HL-60 (cell line): ENCODE measurements around the gene ABHD17B.
A peak's percentile ranks its signal among the peaks of the same experiment; 100 is the strongest.

Experiments used
- DNase-seq, 2 experiments: peaks; one replicate each; pipeline ENCODE4 v3.0.0-alpha.2; 2010 to 2020; ENCODE audit warnings: low read depth in 1 of 2, low spot score in 1 of 2
- H3K27ac ChIP-seq: fragments of 250-450 bp; sonication (Bioruptor Pico); replicated peaks from 2 replicates; pipeline ENCODE4 v1.5.1; 2020; ENCODE audit warnings: mild to moderate bottlenecking, moderate library complexity
- H3K27me3 ChIP-seq: fragments of 250-450 bp; sonication (Bioruptor Pico); 2 replicates; pipeline ENCODE4 v1.5.1; 2021; ENCODE audit warnings: mild to moderate bottlenecking, moderate library complexity; ENCODE audit not compliant: insufficient read depth, poor library complexity, severe bottlenecking
- H3K4me3 ChIP-seq: replicated peaks from 2 replicates; pipeline ENCODE4 v1.5.1; 2011; ENCODE audit warnings: mild to moderate bottlenecking, control low read depth, low read length; ENCODE audit not compliant: insufficient read depth
- GABPA ChIP-seq: IDR thresholded peaks from 2 replicates; pipeline ENCODE4 v1.6.1; 2012; ENCODE audit warnings: low read depth
- POLR2AphosphoS5 ChIP-seq: IDR thresholded peaks from 2 replicates; pipeline ENCODE4 v1.6.1; 2012; ENCODE audit warnings: low read depth
- SPI1 ChIP-seq: IDR thresholded peaks from 2 replicates; pipeline ENCODE4 v1.6.1; 2012; ENCODE audit warnings: low read depth, mild to moderate bottlenecking, borderline replicate concordance
- TF ChIP-seq, protein P1 (sequence below): IDR thresholded peaks from 2 replicates; pipeline ENCODE4 v1.6.1; 2012; ENCODE audit warnings: low read depth; ENCODE audit not compliant: insufficient replicate concordance
- TF ChIP-seq, protein P2 (sequence below): IDR thresholded peaks from one replicate; pipeline ENCODE4 v1.5.1; 2011; ENCODE audit warnings: low read length, control low read depth, inconsistent platforms; ENCODE audit not compliant: insufficient read depth

The ABHD17B gene

DNA sequence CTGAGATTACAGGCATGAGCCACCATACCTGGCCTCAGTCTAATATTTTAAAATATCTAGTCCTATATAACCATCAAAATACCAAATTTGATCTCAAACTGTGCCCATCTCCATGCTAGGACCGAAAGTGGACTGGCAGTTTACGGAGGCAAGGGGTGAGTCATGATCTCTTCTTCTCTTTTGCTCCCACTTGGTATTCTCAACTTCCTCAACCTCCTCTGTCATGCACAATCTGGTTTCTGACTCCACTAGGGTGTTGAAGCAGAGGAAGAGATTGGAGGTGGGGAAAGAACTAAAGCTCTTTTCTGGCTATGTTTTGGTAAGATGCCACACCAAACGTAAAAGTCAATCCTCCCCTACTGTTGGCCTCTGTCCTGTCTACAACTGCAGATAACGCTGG, 86.7 kb downstream of the ABHD17B start:
- TF ChIP-seq, protein P1, sequence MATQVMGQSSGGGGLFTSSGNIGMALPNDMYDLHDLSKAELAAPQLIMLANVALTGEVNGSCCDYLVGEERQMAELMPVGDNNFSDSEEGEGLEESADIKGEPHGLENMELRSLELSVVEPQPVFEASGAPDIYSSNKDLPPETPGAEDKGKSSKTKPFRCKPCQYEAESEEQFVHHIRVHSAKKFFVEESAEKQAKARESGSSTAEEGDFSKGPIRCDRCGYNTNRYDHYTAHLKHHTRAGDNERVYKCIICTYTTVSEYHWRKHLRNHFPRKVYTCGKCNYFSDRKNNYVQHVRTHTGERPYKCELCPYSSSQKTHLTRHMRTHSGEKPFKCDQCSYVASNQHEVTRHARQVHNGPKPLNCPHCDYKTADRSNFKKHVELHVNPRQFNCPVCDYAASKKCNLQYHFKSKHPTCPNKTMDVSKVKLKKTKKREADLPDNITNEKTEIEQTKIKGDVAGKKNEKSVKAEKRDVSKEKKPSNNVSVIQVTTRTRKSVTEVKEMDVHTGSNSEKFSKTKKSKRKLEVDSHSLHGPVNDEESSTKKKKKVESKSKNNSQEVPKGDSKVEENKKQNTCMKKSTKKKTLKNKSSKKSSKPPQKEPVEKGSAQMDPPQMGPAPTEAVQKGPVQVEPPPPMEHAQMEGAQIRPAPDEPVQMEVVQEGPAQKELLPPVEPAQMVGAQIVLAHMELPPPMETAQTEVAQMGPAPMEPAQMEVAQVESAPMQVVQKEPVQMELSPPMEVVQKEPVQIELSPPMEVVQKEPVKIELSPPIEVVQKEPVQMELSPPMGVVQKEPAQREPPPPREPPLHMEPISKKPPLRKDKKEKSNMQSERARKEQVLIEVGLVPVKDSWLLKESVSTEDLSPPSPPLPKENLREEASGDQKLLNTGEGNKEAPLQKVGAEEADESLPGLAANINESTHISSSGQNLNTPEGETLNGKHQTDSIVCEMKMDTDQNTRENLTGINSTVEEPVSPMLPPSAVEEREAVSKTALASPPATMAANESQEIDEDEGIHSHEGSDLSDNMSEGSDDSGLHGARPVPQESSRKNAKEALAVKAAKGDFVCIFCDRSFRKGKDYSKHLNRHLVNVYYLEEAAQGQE = no peak
- no peak for TF ChIP-seq GABPA
- TF ChIP-seq SPI1 = no peak
- TF ChIP-seq, protein P2, sequence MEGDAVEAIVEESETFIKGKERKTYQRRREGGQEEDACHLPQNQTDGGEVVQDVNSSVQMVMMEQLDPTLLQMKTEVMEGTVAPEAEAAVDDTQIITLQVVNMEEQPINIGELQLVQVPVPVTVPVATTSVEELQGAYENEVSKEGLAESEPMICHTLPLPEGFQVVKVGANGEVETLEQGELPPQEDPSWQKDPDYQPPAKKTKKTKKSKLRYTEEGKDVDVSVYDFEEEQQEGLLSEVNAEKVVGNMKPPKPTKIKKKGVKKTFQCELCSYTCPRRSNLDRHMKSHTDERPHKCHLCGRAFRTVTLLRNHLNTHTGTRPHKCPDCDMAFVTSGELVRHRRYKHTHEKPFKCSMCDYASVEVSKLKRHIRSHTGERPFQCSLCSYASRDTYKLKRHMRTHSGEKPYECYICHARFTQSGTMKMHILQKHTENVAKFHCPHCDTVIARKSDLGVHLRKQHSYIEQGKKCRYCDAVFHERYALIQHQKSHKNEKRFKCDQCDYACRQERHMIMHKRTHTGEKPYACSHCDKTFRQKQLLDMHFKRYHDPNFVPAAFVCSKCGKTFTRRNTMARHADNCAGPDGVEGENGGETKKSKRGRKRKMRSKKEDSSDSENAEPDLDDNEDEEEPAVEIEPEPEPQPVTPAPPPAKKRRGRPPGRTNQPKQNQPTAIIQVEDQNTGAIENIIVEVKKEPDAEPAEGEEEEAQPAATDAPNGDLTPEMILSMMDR = no peak
- no peak for TF ChIP-seq POLR2AphosphoS5
- Histone ChIP-seq H3K4me3 (no peak overlapping the region), H3K27ac (no peak overlapping the region), H3K27me3 (no peaks in the 10 kb centered on the region)
- peak in 1 of 2 experiments; percentile 4 for DNase-seq

GRCh38 chr9:71822935-71823334, 88.1 kb downstream of the ABHD17B start:
- H3K4me3 ChIP-seq = no peak overlapping the region
- no peak for TF ChIP-seq GABPA
- TF ChIP-seq, protein P1 = no peak
- no peak for TF ChIP-seq SPI1
- TF ChIP-seq POLR2AphosphoS5 = no peak
- no peak for DNase-seq
- H3K27ac ChIP-seq = no peak overlapping the region
- H3K27me3 ChIP-seq = no peaks in the 10 kb centered on the region

GRCh38 chr9:71822456-71822855, 88.5 kb downstream of the ABHD17B start:
- H3K27ac ChIP-seq = no peak overlapping the region
- no peak overlapping the region for H3K4me3 ChIP-seq
- H3K27me3 ChIP-seq = no peaks in the 10 kb centered on the region
- TF ChIP-seq, protein P1 = no peak
- TF ChIP-seq, protein P2 = no peak
- TF ChIP-seq SPI1 (no peak), POLR2AphosphoS5 (no peak), GABPA (no peak)
- no peak for DNase-seq
